HCT116 (cell line): ENCODE results near the gene FUT6.

Source experiments
- EZH2phosphoT487 ChIP-seq: fragments of 200-600 bp; IDR thresholded peaks from 2 replicates; pipeline ENCODE4 v1.6.1; 2018; ENCODE audit warnings: antibody characterized with exemption, borderline replicate concordance
- POLR2A ChIP-seq: IDR thresholded peaks from 2 replicates; pipeline ENCODE4 v1.7.0; 2011; ENCODE audit warnings: borderline replicate concordance; ENCODE audit not compliant: insufficient read depth, insufficient read length; ENCODE audit errors: extremely low read depth
- POLR2AphosphoS5 ChIP-seq: IDR thresholded peaks from 2 replicates; pipeline ENCODE4 v1.6.1; 2011; ENCODE audit warnings: mild to moderate bottlenecking, low read depth, low read length, moderate library complexity
- RAD21 ChIP-seq: IDR thresholded peaks from 2 replicates; pipeline ENCODE4 v1.6.1; 2012; ENCODE audit warnings: low read depth, mild to moderate bottlenecking
- SIN3A ChIP-seq: IDR thresholded peaks from 2 replicates; pipeline ENCODE4 v1.6.1; 2012; ENCODE audit warnings: low read depth
- YY1 ChIP-seq: IDR thresholded peaks from 2 replicates; pipeline ENCODE4 v1.6.1; 2011; ENCODE audit warnings: low read length, low read depth, moderate library complexity, mild to moderate bottlenecking; ENCODE audit not compliant: insufficient replicate concordance; ENCODE audit errors: extremely low read depth
- ZFX ChIP-seq: fragments of 450-650 bp; IDR thresholded peaks from 2 replicates; pipeline ENCODE4 v1.6.1; 2017
- TF ChIP-seq, protein P1 (sequence below), 3 experiments: fragments of 200-600 bp in 1 of 3; sonication (generic) in 1 of 3; IDR thresholded peaks in 2 of 3; conservative IDR thresholded peaks in 1 of 3; 2 replicates each; pipeline ENCODE4 v1.5.1; 2012 to 2017; ENCODE audit warnings: low read depth in 2 of 3, low read length in 2 of 3, antibody characterized with exemption in 1 of 3, borderline replicate concordance in 1 of 3, control low read depth in 1 of 3, mild to moderate bottlenecking in 1 of 3, mixed read lengths in 1 of 3, mixed run types in 1 of 3, moderate library complexity in 1 of 3; ENCODE audit not compliant: insufficient read depth in 1 of 3
- TF ChIP-seq, protein P2 (sequence below): IDR thresholded peaks from 2 replicates; pipeline ENCODE4 v1.6.1; 2012; ENCODE audit warnings: low read depth
- TF ChIP-seq, protein P3 (sequence below): IDR thresholded peaks from 2 replicates; pipeline ENCODE4 v1.6.1; 2012
- TF ChIP-seq, protein P4 (sequence below): IDR thresholded peaks from 2 replicates; pipeline ENCODE4 v1.6.1; 2012

DNA sequence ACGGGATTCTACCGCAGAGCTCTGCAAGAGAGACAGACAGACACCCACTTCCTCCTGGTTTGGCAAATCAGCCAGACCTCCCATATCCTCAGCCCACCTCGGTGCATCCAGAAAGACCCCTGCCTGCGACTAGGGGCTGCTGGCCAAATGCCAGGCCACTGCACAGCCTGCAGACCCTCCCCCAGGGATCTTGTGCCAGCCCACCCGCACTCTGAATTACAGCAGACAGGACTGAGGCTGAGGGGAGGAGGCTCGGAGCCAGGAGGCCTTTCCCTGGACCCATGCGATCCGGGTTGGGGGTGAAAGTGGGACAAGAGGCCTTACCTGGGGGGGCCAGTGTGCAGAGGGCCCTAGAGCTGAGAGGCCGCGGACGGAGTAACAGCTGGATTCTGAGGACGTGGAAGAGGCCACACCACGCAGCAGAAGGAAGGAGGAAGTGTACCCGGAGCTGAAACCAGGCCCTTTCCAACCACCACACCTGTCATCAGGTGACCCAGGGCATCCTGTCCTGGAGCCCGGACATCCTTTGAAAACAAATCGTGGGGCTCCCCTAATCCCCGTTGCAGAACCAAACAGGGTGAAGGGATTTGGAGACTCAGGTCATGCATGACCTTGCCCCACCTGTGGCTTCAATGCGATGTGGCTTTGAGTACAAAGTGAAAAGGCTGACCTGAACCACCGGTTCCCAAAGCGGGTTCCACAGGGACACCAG, 993 bp downstream of the FUT6 start:
- TF ChIP-seq, protein P1, sequence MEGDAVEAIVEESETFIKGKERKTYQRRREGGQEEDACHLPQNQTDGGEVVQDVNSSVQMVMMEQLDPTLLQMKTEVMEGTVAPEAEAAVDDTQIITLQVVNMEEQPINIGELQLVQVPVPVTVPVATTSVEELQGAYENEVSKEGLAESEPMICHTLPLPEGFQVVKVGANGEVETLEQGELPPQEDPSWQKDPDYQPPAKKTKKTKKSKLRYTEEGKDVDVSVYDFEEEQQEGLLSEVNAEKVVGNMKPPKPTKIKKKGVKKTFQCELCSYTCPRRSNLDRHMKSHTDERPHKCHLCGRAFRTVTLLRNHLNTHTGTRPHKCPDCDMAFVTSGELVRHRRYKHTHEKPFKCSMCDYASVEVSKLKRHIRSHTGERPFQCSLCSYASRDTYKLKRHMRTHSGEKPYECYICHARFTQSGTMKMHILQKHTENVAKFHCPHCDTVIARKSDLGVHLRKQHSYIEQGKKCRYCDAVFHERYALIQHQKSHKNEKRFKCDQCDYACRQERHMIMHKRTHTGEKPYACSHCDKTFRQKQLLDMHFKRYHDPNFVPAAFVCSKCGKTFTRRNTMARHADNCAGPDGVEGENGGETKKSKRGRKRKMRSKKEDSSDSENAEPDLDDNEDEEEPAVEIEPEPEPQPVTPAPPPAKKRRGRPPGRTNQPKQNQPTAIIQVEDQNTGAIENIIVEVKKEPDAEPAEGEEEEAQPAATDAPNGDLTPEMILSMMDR (IDR thresholded peaks at IDR 0.05 in 2 of 3, conservative IDR thresholded peaks at IDR 0.05 in 1 of 3; ENCODE audit: borderline replicate concordance in 1 of 3, insufficient read depth in 1 of 3, low read depth in 2 of 3, low read length in 2 of 3), result no peak
- TF ChIP-seq POLR2A, result no peak
- TF ChIP-seq ZFX, result no peak
- no peak for TF ChIP-seq RAD21
- TF ChIP-seq, protein P2, sequence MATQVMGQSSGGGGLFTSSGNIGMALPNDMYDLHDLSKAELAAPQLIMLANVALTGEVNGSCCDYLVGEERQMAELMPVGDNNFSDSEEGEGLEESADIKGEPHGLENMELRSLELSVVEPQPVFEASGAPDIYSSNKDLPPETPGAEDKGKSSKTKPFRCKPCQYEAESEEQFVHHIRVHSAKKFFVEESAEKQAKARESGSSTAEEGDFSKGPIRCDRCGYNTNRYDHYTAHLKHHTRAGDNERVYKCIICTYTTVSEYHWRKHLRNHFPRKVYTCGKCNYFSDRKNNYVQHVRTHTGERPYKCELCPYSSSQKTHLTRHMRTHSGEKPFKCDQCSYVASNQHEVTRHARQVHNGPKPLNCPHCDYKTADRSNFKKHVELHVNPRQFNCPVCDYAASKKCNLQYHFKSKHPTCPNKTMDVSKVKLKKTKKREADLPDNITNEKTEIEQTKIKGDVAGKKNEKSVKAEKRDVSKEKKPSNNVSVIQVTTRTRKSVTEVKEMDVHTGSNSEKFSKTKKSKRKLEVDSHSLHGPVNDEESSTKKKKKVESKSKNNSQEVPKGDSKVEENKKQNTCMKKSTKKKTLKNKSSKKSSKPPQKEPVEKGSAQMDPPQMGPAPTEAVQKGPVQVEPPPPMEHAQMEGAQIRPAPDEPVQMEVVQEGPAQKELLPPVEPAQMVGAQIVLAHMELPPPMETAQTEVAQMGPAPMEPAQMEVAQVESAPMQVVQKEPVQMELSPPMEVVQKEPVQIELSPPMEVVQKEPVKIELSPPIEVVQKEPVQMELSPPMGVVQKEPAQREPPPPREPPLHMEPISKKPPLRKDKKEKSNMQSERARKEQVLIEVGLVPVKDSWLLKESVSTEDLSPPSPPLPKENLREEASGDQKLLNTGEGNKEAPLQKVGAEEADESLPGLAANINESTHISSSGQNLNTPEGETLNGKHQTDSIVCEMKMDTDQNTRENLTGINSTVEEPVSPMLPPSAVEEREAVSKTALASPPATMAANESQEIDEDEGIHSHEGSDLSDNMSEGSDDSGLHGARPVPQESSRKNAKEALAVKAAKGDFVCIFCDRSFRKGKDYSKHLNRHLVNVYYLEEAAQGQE, result no peak
- no peak for TF ChIP-seq YY1
- TF ChIP-seq, protein P3, sequence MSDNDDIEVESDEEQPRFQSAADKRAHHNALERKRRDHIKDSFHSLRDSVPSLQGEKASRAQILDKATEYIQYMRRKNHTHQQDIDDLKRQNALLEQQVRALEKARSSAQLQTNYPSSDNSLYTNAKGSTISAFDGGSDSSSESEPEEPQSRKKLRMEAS, result no peak
- no peak for TF ChIP-seq SIN3A
- no peak for TF ChIP-seq POLR2AphosphoS5
- TF ChIP-seq, protein P4, sequence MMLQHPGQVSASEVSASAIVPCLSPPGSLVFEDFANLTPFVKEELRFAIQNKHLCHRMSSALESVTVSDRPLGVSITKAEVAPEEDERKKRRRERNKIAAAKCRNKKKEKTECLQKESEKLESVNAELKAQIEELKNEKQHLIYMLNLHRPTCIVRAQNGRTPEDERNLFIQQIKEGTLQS, result no peak
- no peak for TF ChIP-seq EZH2phosphoT487
